ENCODE results near the gene CHCHD6. TPM values are rescaled to one million over a fixed set of nuclear protein-coding genes. Genes with fewer than 3 reads are reported as not detected.

CHCHD6 gene
- total RNA-seq, 1 experiment from 2014 or later: 36.3 TPM

- no peak for ATAC-seq
- Histone ChIP-seq H2AFZ (ENCODE audit: low read depth, low read length, poor library complexity, severe bottlenecking) (no peak overlapping the region), H3K9me3 (ENCODE audit: control insufficient read depth in 1 of 2, insufficient read depth in 1 of 2, low read depth in 1 of 2, low read length in 2 of 2) (no peaks in the 10 kb centered on the region), H3K36me3 (ENCODE audit: control insufficient read depth in 1 of 2, insufficient read depth in 2 of 2, low read length in 2 of 2) (no peaks in the 10 kb centered on the region), H3K27me3 (ENCODE audit: insufficient read depth, low read length) (no peaks in the 10 kb centered on the region), H3K4me2 (ENCODE audit: low read length) (no peak overlapping the region), H3K4me1 (ENCODE audit: control insufficient read depth in 1 of 2, insufficient read depth in 2 of 2, low read length in 2 of 2) (no peaks in the 10 kb centered on the region), H3K4me3 (replicated peaks in 1 of 2; ENCODE audit: low read depth in 1 of 2, low read length in 2 of 2) (no peak overlapping the region), H3K9me2 (ENCODE audit: insufficient read depth) (no peaks in the 10 kb centered on the region), H3K9ac (ENCODE audit: low read length) (no peak overlapping the region), H3K79me2 (ENCODE audit: insufficient read depth, low read length) (no peaks in the 10 kb centered on the region), H4K20me1 (ENCODE audit: insufficient read depth) (no peaks in the 10 kb centered on the region), H3K27ac (ENCODE audit: low read depth, low read length) (no peak overlapping the region)
- RAD21 ChIA-PET (ENCODE audit: low non-redundant PET in 1 of 2, low total read pairs in 2 of 2, uncharacterized antibody in 2 of 2, unreplicated experiment in 2 of 2): no interaction called here
- CTCF ChIA-PET: interaction anchor here (0.6 kb wide), 1 partner anchor 407 kb away, joined by 5 read pairs; no protein-coding TSS in a partner anchor
- intact Hi-C loops (cut with micrococcal nuclease): no loop called here
- TF ChIP-seq ATF3 (IDR thresholded peaks at IDR 0.05) (no peak), SP1 (IDR thresholded peaks at IDR 0.05; ENCODE audit: low read depth) (no peak), ZNF274 (IDR thresholded peaks at IDR 0.05; ENCODE audit: low read depth, low read length) (no peak), POLR2A (IDR thresholded peaks at IDR 0.05; ENCODE audit: borderline replicate concordance, extremely low read depth, insufficient read depth, insufficient read length) (no peak), SRF (IDR thresholded peaks at IDR 0.05; ENCODE audit: low read depth) (no peak), FOSL1 (IDR thresholded peaks at IDR 0.05; ENCODE audit: low read depth) (no peak), YY1 (IDR thresholded peaks at IDR 0.05; ENCODE audit: extremely low read depth, insufficient replicate concordance, low read depth, low read length) (no peak), TCF7L2 (IDR thresholded peaks at IDR 0.05; ENCODE audit: borderline replicate concordance, extremely low read depth, insufficient read depth, insufficient read length) (no peak), CEBPB (IDR thresholded peaks at IDR 0.05; ENCODE audit: low read depth) (no peak), ELF1 (IDR thresholded peaks at IDR 0.05; ENCODE audit: borderline replicate concordance, low read depth) (no peak), EZH2phosphoT487 (IDR thresholded peaks at IDR 0.05; ENCODE audit: borderline replicate concordance) (no peak), CBX3 (IDR thresholded peaks at IDR 0.05; ENCODE audit: low read depth) (no peak), REST (IDR thresholded peaks at IDR 0.05; ENCODE audit: low read depth) (no peak), POLR2AphosphoS5 (IDR thresholded peaks at IDR 0.05; ENCODE audit: low read depth, low read length) (no peak)
- TF ChIP-seq, protein P1, sequence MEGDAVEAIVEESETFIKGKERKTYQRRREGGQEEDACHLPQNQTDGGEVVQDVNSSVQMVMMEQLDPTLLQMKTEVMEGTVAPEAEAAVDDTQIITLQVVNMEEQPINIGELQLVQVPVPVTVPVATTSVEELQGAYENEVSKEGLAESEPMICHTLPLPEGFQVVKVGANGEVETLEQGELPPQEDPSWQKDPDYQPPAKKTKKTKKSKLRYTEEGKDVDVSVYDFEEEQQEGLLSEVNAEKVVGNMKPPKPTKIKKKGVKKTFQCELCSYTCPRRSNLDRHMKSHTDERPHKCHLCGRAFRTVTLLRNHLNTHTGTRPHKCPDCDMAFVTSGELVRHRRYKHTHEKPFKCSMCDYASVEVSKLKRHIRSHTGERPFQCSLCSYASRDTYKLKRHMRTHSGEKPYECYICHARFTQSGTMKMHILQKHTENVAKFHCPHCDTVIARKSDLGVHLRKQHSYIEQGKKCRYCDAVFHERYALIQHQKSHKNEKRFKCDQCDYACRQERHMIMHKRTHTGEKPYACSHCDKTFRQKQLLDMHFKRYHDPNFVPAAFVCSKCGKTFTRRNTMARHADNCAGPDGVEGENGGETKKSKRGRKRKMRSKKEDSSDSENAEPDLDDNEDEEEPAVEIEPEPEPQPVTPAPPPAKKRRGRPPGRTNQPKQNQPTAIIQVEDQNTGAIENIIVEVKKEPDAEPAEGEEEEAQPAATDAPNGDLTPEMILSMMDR (IDR thresholded peaks at IDR 0.05 in 2 of 3, conservative IDR thresholded peaks at IDR 0.05 in 1 of 3; ENCODE audit: borderline replicate concordance in 1 of 3, insufficient read depth in 1 of 3, low read depth in 2 of 3, low read length in 2 of 3): no peak
- TF ChIP-seq, protein P2, sequence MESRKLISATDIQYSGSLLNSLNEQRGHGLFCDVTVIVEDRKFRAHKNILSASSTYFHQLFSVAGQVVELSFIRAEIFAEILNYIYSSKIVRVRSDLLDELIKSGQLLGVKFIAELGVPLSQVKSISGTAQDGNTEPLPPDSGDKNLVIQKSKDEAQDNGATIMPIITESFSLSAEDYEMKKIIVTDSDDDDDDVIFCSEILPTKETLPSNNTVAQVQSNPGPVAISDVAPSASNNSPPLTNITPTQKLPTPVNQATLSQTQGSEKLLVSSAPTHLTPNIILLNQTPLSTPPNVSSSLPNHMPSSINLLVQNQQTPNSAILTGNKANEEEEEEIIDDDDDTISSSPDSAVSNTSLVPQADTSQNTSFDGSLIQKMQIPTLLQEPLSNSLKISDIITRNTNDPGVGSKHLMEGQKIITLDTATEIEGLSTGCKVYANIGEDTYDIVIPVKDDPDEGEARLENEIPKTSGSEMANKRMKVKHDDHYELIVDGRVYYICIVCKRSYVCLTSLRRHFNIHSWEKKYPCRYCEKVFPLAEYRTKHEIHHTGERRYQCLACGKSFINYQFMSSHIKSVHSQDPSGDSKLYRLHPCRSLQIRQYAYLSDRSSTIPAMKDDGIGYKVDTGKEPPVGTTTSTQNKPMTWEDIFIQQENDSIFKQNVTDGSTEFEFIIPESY (IDR thresholded peaks at IDR 0.05; ENCODE audit: extremely low read depth, insufficient replicate concordance, low read length): no peak
- TF ChIP-seq, protein P3, sequence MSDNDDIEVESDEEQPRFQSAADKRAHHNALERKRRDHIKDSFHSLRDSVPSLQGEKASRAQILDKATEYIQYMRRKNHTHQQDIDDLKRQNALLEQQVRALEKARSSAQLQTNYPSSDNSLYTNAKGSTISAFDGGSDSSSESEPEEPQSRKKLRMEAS (IDR thresholded peaks at IDR 0.05): no peak
- no peak for DNase-seq (ENCODE audit: low read depth, low spot score)
- BruUV-seq (replicated peaks): no TSS peak
- POLR2A ChIA-PET: no interaction called here
Measured at GRCh38 chr3:126964261-126964660, 260.2 kb downstream of the CHCHD6 start.

All from HCT116 (cell line).